Right lobe of liver (tissue), 4 donors: Measurements from ENCODE around the gene PCDHA9.
"Not testable (repeated sequence)": the region's sequence is repeated elsewhere in the genome, so short reads cannot be mapped to it uniquely, and the experiment has no call there.

Experiments used
- CTCF ChIP-seq, 4 donors: fragments of 200-600 bp in 3 of 4; fragments of 450-650 bp in 1 of 4; IDR thresholded peaks; one replicate each; pipeline versions ENCODE4 v1.5.1 to v1.8.0; 2016 to 2022; ENCODE audit warnings: antibody characterized with exemption in 4 of 4, mild to moderate bottlenecking in 2 of 4
- POLR2A ChIP-seq: fragments of 450-650 bp; IDR thresholded peaks from one replicate; pipeline ENCODE4 v1.6.1; 2017; ENCODE audit warnings: antibody characterized with exemption, mild to moderate bottlenecking
- donor health status: DM: no; HTN: no; CAD: no.
- donor health status: DM: no; HTN: no; CAD: no.
- donor health status: DM: no; HTN: yes; CAD: no.

GRCh38 chr5:140848139-140849102 lies at the start of gene PCDHA9:
- TF ChIP-seq CTCF (IDR thresholded peaks at IDR 0.05); POLR2A: not testable (repeated sequence)
